Measurements from ENCODE around the gene FAM240A.
"Not testable (repeated sequence)": the region's sequence is repeated elsewhere in the genome, so short reads cannot be mapped to it uniquely, and the experiment has no call there.

Gene FAM240A

GRCh38 chr3:46584598-46585467 is 27.5 kb upstream of the FAM240A start:
- Histone ChIP-seq H3K4me2 (no peak overlapping the region), H3K4me1 (no peaks in the 10 kb centered on the region), H3K4me3 (no peak overlapping the region), H4K20me1 (no peaks in the 10 kb centered on the region), H3K27ac (no peak overlapping the region), H3K9ac (no peak overlapping the region), H3K9me3 (replicated peaks in 1 of 11) (no peaks in the 10 kb centered on the region; a peak in 1 of 22 replicates), H3K27me3 (no peaks in the 10 kb centered on the region), H3K36me3 (no peaks in the 10 kb centered on the region)
- TF ChIP-seq Cebpa-rat (IDR thresholded peaks at IDR 0.05): no peak

- Histone ChIP-seq H3K4me2 (no peak overlapping the region), H3K36me3 (no peaks in the 10 kb centered on the region), H4K20me1 (no peaks in the 10 kb centered on the region), H3K9ac (no peak overlapping the region), H3K4me3 (no peak overlapping the region), H3K27ac (no peak overlapping the region), H3K4me1 (no peaks in the 10 kb centered on the region), H3K27me3 (no peaks in the 10 kb centered on the region), H3K9me3 (replicated peaks in 1 of 11) (no peaks in the 10 kb centered on the region; a peak in 2 of 22 replicates)
- no peak for TF ChIP-seq Cebpa-rat (IDR thresholded peaks at IDR 0.05)
These were observed 26.3 kb upstream of the FAM240A start for GRCh38 chr3:46585799-46586693.

- Histone ChIP-seq H3K27me3 (no peaks in the 10 kb centered on the region), H3K36me3 (no peaks in the 10 kb centered on the region), H3K4me3 (no peak overlapping the region), H3K4me2 (no peak overlapping the region), H3K9me3 (replicated peaks in 1 of 11) (peaks cover 0 to 7% (median 0%) of the 10 kb centered on the region in 11 experiments; a peak in 5 of 22 replicates), H4K20me1 (no peaks in the 10 kb centered on the region), H3K27ac (no peak overlapping the region), H3K9ac (no peak overlapping the region), H3K4me1 (no peaks in the 10 kb centered on the region)
- TF ChIP-seq Cebpa-rat (IDR thresholded peaks at IDR 0.05): no peak
These were observed 25.5 kb upstream of the FAM240A start for GRCh38 chr3:46586738-46587246.

GRCh38 chr3:46587268-46587667 is 25.1 kb upstream of the FAM240A start:
- not testable (repeated sequence) for H3K4me1 ChIP-seq; H3K4me2 ChIP-seq; H4K20me1 ChIP-seq; H3K9ac ChIP-seq; H3K9me3 ChIP-seq (replicated peaks in 1 of 11); H3K27me3 ChIP-seq; H3K36me3 ChIP-seq; H3K4me3 ChIP-seq; H3K27ac ChIP-seq

GRCh38 chr3:46593274-46593862 is 19.0 kb upstream of the FAM240A start:
- Histone ChIP-seq H3K4me2 (no peak overlapping the region), H3K27me3 (no peaks in the 10 kb centered on the region), H3K9ac (no peak overlapping the region), H4K20me1 (no peaks in the 10 kb centered on the region), H3K9me3 (replicated peaks in 1 of 11) (peaks cover 0 to 10% (median 0%) of the 10 kb centered on the region in 11 experiments; a peak in 4 of 22 replicates), H3K4me3 (no peak overlapping the region), H3K36me3 (no peaks in the 10 kb centered on the region), H3K4me1 (peaks cover 0 to 12% (median 0%) of the 10 kb centered on the region in 10 experiments; a peak in 1 of 20 replicates), H3K27ac (no peak overlapping the region)
- TF ChIP-seq Cebpa-rat (IDR thresholded peaks at IDR 0.05): peak in 4 of 11 experiments; percentile 15 to 69 (median 34); a peak in 3 of 22 replicates

- Histone ChIP-seq H3K4me2 (no peak overlapping the region), H3K36me3 (no peaks in the 10 kb centered on the region), H3K4me1 (peaks cover 0 to 17% (median 0%) of the 10 kb centered on the region in 10 experiments; a peak in 1 of 20 replicates), H3K4me3 (no peak overlapping the region), H3K9me3 (replicated peaks in 1 of 11) (peaks cover 0 to 10% (median 0%) of the 10 kb centered on the region in 11 experiments; a peak in 4 of 22 replicates), H3K27me3 (no peaks in the 10 kb centered on the region), H3K27ac (no peak overlapping the region), H4K20me1 (no peaks in the 10 kb centered on the region), H3K9ac (no peak overlapping the region)
- TF ChIP-seq Cebpa-rat (IDR thresholded peaks at IDR 0.05): no peak
These were observed 18.3 kb upstream of the FAM240A start for GRCh38 chr3:46593979-46594378.

- H3K4me1 ChIP-seq: peaks cover 0 to 17% (median 0%) of the 10 kb centered on the region in 10 experiments; a peak in 1 of 20 replicates
- H3K4me3 ChIP-seq: no peak overlapping the region
- peaks cover 0 to 10% (median 0%) of the 10 kb centered on the region in 11 experiments; a peak in 4 of 22 replicates for H3K9me3 ChIP-seq (replicated peaks in 1 of 11)
- H3K4me2 ChIP-seq: no peak overlapping the region
- H4K20me1 ChIP-seq: no peaks in the 10 kb centered on the region
- TF ChIP-seq Cebpa-rat (IDR thresholded peaks at IDR 0.05): no peak
- H3K9ac ChIP-seq: no peak overlapping the region
- H3K27me3 ChIP-seq: no peaks in the 10 kb centered on the region
- H3K36me3 ChIP-seq: no peaks in the 10 kb centered on the region
- no peak overlapping the region for H3K27ac ChIP-seq
These were observed 17.6 kb upstream of the FAM240A start for GRCh38 chr3:46594723-46595122.

GRCh38 chr3:46595819-46596314 is 16.5 kb upstream of the FAM240A start:
- Histone ChIP-seq H3K27ac (no peak overlapping the region), H3K9ac (no peak overlapping the region), H4K20me1 (no peaks in the 10 kb centered on the region), H3K4me3 (no peak overlapping the region), H3K27me3 (no peaks in the 10 kb centered on the region), H3K4me2 (no peak overlapping the region), H3K36me3 (no peaks in the 10 kb centered on the region), H3K4me1 (peaks cover 0 to 17% (median 0%) of the 10 kb centered on the region in 10 experiments; a peak in 1 of 20 replicates), H3K9me3 (replicated peaks in 1 of 11) (peaks cover 0 to 10% (median 0%) of the 10 kb centered on the region in 11 experiments; a peak in 4 of 22 replicates)
- TF ChIP-seq Cebpa-rat (IDR thresholded peaks at IDR 0.05): peak in 3 of 11 experiments; percentile 19 to 60 (median 29); a peak in 2 of 22 replicates

Data from BLaER1 treated with 17β-estradiol and CSF1 and Interleukin-3, amounts not matched to agents 10 nM and 100 nM (cell line).